H1 (cell line): ENCODE measurements around the gene NTN1. TPM values are rescaled to one million over a fixed set of nuclear protein-coding genes. Genes with fewer than 3 reads are reported as not detected.

Experiments
- CTCF ChIA-PET: fragments of 300-600 bp; sonication (Branson Sonifier 250); formaldehyde crosslinking; loops from one replicate; lab custom pipeline; 2021; ENCODE audit not compliant: partially characterized antibody; lab: Charles Lee
- POLR2A ChIA-PET: fragments of 300-600 bp; sonication (Branson Sonifier 250); formaldehyde crosslinking; loops from one replicate; lab custom pipeline; 2021; ENCODE audit warnings: inconsistent platforms; ENCODE audit not compliant: partially characterized antibody; lab: Charles Lee
- DNase-seq, 2 experiments: peaks; one replicate each; pipeline versions ENCODE4 v3.0.0 to v3.0.0-alpha.2; 2010 to 2022; ENCODE audit warnings: low spot score in 2 of 2, low read depth in 1 of 2, mixed read lengths in 1 of 2
- FAIRE-seq: peaks from 2 replicates; lab custom pipeline; 2011; peaks lifted over from hg19 to GRCh38; lab: Jason Lieb, UNC
- H2AFZ ChIP-seq: 2 replicates; pipeline ENCODE4 v1.8.1; 2012; ENCODE audit warnings: low read length, inconsistent platforms
- H2AK5ac ChIP-seq: 2 replicates; pipeline ENCODE4 v1.6.1; 2013; ENCODE audit warnings: low read depth, low read length
- H2BK120ac ChIP-seq: replicated peaks from 2 replicates; pipeline ENCODE3; 2013; ENCODE audit warnings: low read depth, low read length, inconsistent platforms
- H2BK12ac ChIP-seq: 2 replicates; pipeline ENCODE4 v1.6.1; 2013; ENCODE audit warnings: low read depth, low read length
- H2BK15ac ChIP-seq: 2 replicates; pipeline ENCODE4 v1.6.1; 2013; ENCODE audit warnings: low read length
- H2BK20ac ChIP-seq: 2 replicates; pipeline ENCODE4 v1.6.1; 2013; ENCODE audit warnings: low read length
- H2BK5ac ChIP-seq: 2 replicates; pipeline ENCODE4 v1.6.1; 2013; ENCODE audit warnings: low read depth, low read length
- H3K14ac ChIP-seq: 2 replicates; pipeline ENCODE4 v1.6.1; 2013; ENCODE audit warnings: inconsistent platforms; ENCODE audit not compliant: insufficient read length
- H3K18ac ChIP-seq: 2 replicates; pipeline ENCODE4 v1.6.1; 2013; ENCODE audit warnings: low read length; ENCODE audit errors: extremely low read depth
- H3K23ac ChIP-seq: 2 replicates; pipeline ENCODE4 v1.6.1; 2013; ENCODE audit warnings: inconsistent platforms; ENCODE audit not compliant: insufficient read length
- H3K23me2 ChIP-seq: 2 replicates; pipeline ENCODE4 v1.6.1; 2013; ENCODE audit warnings: low read depth, low read length
- H3K27ac ChIP-seq: 2 replicates; pipeline ENCODE4 v1.6.1; 2011; ENCODE audit warnings: low read depth, low read length, inconsistent platforms
- H3K27me3 ChIP-seq, 4 experiments: replicated peaks in 1 of 4; 1 replicate in 1 of 4; 2 replicates in 3 of 4; pipeline versions ENCODE4 v1.6.1 to v1.8.1; 2011 to 2013; ENCODE audit warnings: low read length in 3 of 4, mild to moderate bottlenecking in 3 of 4, inconsistent platforms in 2 of 4, mixed read lengths in 2 of 4, moderate library complexity in 1 of 4; ENCODE audit not compliant: control insufficient read depth in 3 of 4, insufficient read depth in 3 of 4; ENCODE audit errors: extremely low read depth in 1 of 4
- H3K36me3 ChIP-seq, 4 experiments: 2 replicates each; pipeline versions ENCODE4 v1.6.1 to v1.8.1; 2011 to 2013; ENCODE audit warnings: mild to moderate bottlenecking in 4 of 4, low read length in 3 of 4, moderate library complexity in 2 of 4, control low read depth in 1 of 4, inconsistent platforms in 1 of 4; ENCODE audit not compliant: insufficient read depth in 4 of 4, control insufficient read depth in 2 of 4
- H3K4ac ChIP-seq: replicated peaks from 2 replicates; pipeline ENCODE3; 2013; ENCODE audit warnings: low read length, low read depth, mixed read lengths, inconsistent platforms; ENCODE audit not compliant: insufficient read length
- H3K4me1 ChIP-seq, 4 experiments: replicated peaks in 1 of 4; 1 replicate in 1 of 4; 2 replicates in 3 of 4; pipeline versions ENCODE4 v1.6.1 to v1.8.1; 2011 to 2013; ENCODE audit warnings: low read length in 3 of 4, inconsistent platforms in 2 of 4, mixed read lengths in 1 of 4; ENCODE audit not compliant: insufficient read depth in 4 of 4, control insufficient read depth in 3 of 4
- H3K4me2 ChIP-seq, 2 experiments: 2 replicates each; pipeline versions ENCODE4 v1.6.1 to v1.8.1; 2011 to 2013; ENCODE audit warnings: low read depth in 2 of 2, low read length in 2 of 2, control low read depth in 1 of 2, inconsistent platforms in 1 of 2, mild to moderate bottlenecking in 1 of 2; ENCODE audit not compliant: insufficient read depth in 1 of 2
- H3K4me3 ChIP-seq, 4 experiments: fragments of 200-600, 300-600 bp in 1 of 4; sonication (generic), shearing (Covaris generic), sonication (Bioruptor Twin) in 1 of 4; 2 replicates each; pipeline versions ENCODE4 v1.5.1 to v1.8.1; 2011 to 2016; ENCODE audit warnings: low read length in 4 of 4, low read depth in 3 of 4, control low read depth in 2 of 4, inconsistent platforms in 2 of 4, mild to moderate bottlenecking in 2 of 4, mixed read lengths in 1 of 4, moderate library complexity in 1 of 4; ENCODE audit not compliant: insufficient read depth in 2 of 4; ENCODE audit errors: extremely low read depth in 1 of 4
- H3K56ac ChIP-seq: replicated peaks from 2 replicates; pipeline ENCODE3; 2013; ENCODE audit warnings: low read depth, mild to moderate bottlenecking, mixed read lengths, low read length, inconsistent platforms; ENCODE audit not compliant: insufficient read length
- H3K79me1 ChIP-seq: 2 replicates; pipeline ENCODE4 v1.6.1; 2013; ENCODE audit warnings: low read depth, low read length, control low read depth
- H3K79me2 ChIP-seq, 2 experiments: 2 replicates each; pipeline versions ENCODE4 v1.6.1 to v1.8.1; 2012 to 2013; ENCODE audit warnings: low read length in 2 of 2, mild to moderate bottlenecking in 2 of 2, inconsistent platforms in 1 of 2; ENCODE audit not compliant: insufficient read depth in 2 of 2, control insufficient read depth in 1 of 2
- H3K9ac ChIP-seq, 4 experiments: replicated peaks in 1 of 4; 1 replicate in 1 of 4; 2 replicates in 3 of 4; pipeline versions ENCODE4 v1.6.1 to v1.8.1; 2011 to 2013; ENCODE audit warnings: low read depth in 3 of 4, low read length in 3 of 4, control low read depth in 2 of 4, mild to moderate bottlenecking in 2 of 4, moderate library complexity in 2 of 4, inconsistent platforms in 1 of 4; ENCODE audit errors: extremely low read depth in 1 of 4
- H3K9me3 ChIP-seq, 2 experiments: 2 replicates each; pipeline versions ENCODE4 v1.6.1 to v1.8.1; 2012 to 2013; ENCODE audit warnings: mild to moderate bottlenecking in 2 of 2, moderate library complexity in 2 of 2, control low read depth in 1 of 2, inconsistent platforms in 1 of 2, low read depth in 1 of 2, low read length in 1 of 2, mixed read lengths in 1 of 2; ENCODE audit not compliant: insufficient read depth in 2 of 2
- H4K20me1 ChIP-seq, 2 experiments: replicated peaks in 1 of 2; 2 replicates each; pipeline versions ENCODE3 to v1.8.1; 2011 to 2013; ENCODE audit warnings: inconsistent platforms in 2 of 2, low read length in 2 of 2, mild to moderate bottlenecking in 1 of 2; ENCODE audit not compliant: insufficient read depth in 2 of 2, control insufficient read depth in 1 of 2
- H4K5ac ChIP-seq: 2 replicates; pipeline ENCODE4 v1.6.1; 2013; ENCODE audit warnings: low read length, low read depth, mixed read lengths, inconsistent platforms; ENCODE audit not compliant: insufficient read length
- H4K8ac ChIP-seq: 2 replicates; pipeline ENCODE4 v1.8.0; 2013; ENCODE audit warnings: mild to moderate bottlenecking, moderate library complexity, low read length, inconsistent platforms; ENCODE audit not compliant: insufficient read depth; ENCODE audit errors: extremely low read depth
- H4K91ac ChIP-seq: replicated peaks from 2 replicates; pipeline ENCODE3; 2013; ENCODE audit warnings: low read length, mixed read lengths, inconsistent platforms; ENCODE audit not compliant: insufficient read length
- BRCA1 ChIP-seq: IDR thresholded peaks from 2 replicates; pipeline ENCODE4 v1.6.1; 2012; ENCODE audit warnings: low read depth, low read length, improper control_type of control experiment
- CBX8 ChIP-seq: fragments of 300-800, 300-1000 bp; sonication (generic); IDR thresholded peaks from 2 replicates; pipeline ENCODE4 v1.7.1; 2016; ENCODE audit warnings: low read depth, low read length, borderline replicate concordance
- CHD2 ChIP-seq: IDR thresholded peaks from 2 replicates; pipeline ENCODE4 v1.6.1; 2012; ENCODE audit warnings: low read length, improper control_type of control experiment
- CTBP2 ChIP-seq: IDR thresholded peaks from 2 replicates; pipeline ENCODE4 v1.7.0; 2011; ENCODE audit warnings: borderline replicate concordance, mild to moderate bottlenecking, moderate library complexity, mixed read lengths, low read length; ENCODE audit not compliant: insufficient read depth, insufficient read length
- HDAC6 ChIP-seq: IDR thresholded peaks from one replicate; pipeline ENCODE4 v1.7.1; 2012; ENCODE audit warnings: low read depth, mild to moderate bottlenecking, inconsistent platforms, low read length, moderate library complexity
- KDM5A ChIP-seq: fragments of 200-600 bp; IDR thresholded peaks from 2 replicates; pipeline ENCODE4 v1.7.1; 2012; ENCODE audit warnings: mild to moderate bottlenecking, low read length, inconsistent platforms, mixed read lengths
- SAP30 ChIP-seq: fragments of 300-600 bp; sonication (generic); IDR thresholded peaks from 2 replicates; pipeline ENCODE4 v1.7.1; 2012; ENCODE audit warnings: low read length, moderate library complexity, mild to moderate bottlenecking, inconsistent platforms; ENCODE audit not compliant: insufficient read depth, insufficient replicate concordance
- SIX5 ChIP-seq: IDR thresholded peaks from 2 replicates; pipeline ENCODE4 v1.6.1; 2011; ENCODE audit warnings: mild to moderate bottlenecking, low read depth, low read length
- SP1 ChIP-seq: IDR thresholded peaks from 2 replicates; pipeline ENCODE4 v1.6.1; 2011; ENCODE audit warnings: low read depth, low read length
- SUZ12 ChIP-seq: fragments of 200-600 bp; sonication (generic); IDR thresholded peaks from 2 replicates; pipeline ENCODE4 v1.6.1; 2012; ENCODE audit warnings: mild to moderate bottlenecking, inconsistent platforms, low read length, moderate library complexity, mixed read lengths
- TAF1 ChIP-seq: IDR thresholded peaks from 2 replicates; pipeline ENCODE4 v1.6.1; 2011; ENCODE audit warnings: mild to moderate bottlenecking, low read depth, low read length
- WGBS, 2 experiments: shearing (Covaris generic) in 1 of 2; methylation state at CpG; one replicate each; pipeline versions ENCODE4 v1.1.6 to v1.1.7; 2013 to 2015; ENCODE audit warnings: low lambda C conversion rate in 2 of 2, mixed read lengths in 2 of 2, inconsistent platforms in 1 of 2, low coverage in 1 of 2, missing lambda C conversion rate in 1 of 2; ENCODE audit not compliant: insufficient replicate concordance in 2 of 2, insufficient coverage in 1 of 2, insufficient read length in 1 of 2; ENCODE audit errors: extremely low coverage in 1 of 2, missing lambda C conversion rate in 1 of 2; 5-methylcytosine and 5-hydroxymethylcytosine counted together
- polyA plus RNA-seq, 7 experiments: library from polyadenylated mRNA; depleted of rRNA in 3 of 7; stranded (reverse) in 5 of 7; unstranded in 2 of 7; fragments of >200 nt in 5 of 7; fragments of 200-250 nt in 2 of 7; gene quantifications; 1 replicate in 5 of 7; 2 replicates in 1 of 7; 4 replicates in 1 of 7; pipeline versions ENCODE4 v1.2.1 to v1.2.3, GENCODE V29; 2011 to 2013; ENCODE audit warnings: missing spikeins in 2 of 7, mixed read lengths in 2 of 7
- total RNA-seq: library from RNA; stranded (reverse); fragmentation: NEBNext Ultra II Directional; extraction: Animal tissue kit (Norgen Biotek cat#: 25700); gene quantifications from 2 replicates; pipeline ENCODE4 v1.2.1, GENCODE V29; 2021
- TF ChIP-seq, protein P1 (sequence below): IDR thresholded peaks from 2 replicates; pipeline ENCODE4 v1.6.1; 2012; ENCODE audit warnings: inconsistent platforms

NTN1 gene
- total and polyA plus RNA-seq, 2 of the 8 experiments (the other 6 are each of a cell fraction or from before 2014, with no cell fraction given) = 2.0 to 2.3 TPM

DNA sequence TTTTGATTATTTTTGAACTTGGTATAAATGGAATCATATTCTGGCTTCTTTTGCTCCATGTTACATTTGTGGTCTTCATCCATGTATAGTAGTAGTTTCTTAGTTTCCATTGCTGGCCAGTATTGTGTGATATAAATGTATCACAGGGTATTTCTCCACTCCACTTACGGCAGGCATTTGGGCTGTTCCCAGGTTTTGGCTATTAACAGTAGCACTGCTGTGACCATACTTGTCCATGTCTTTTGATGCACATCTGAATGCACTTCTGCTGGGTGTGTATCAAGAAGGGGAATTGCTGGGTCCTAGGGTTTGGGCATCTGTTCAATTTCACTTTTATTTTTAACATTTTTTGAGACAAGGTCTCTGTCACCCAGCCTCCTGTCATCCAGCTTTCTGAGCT lies 13.9 kb downstream of the NTN1 start:
- DNase-seq (no peak), FAIRE-seq (no peak)

More for the DNA sequence above, 13.9 kb downstream of the NTN1 start:
- Histone ChIP-seq H3K23ac (no peak overlapping the region), H3K4me2 (no peak overlapping the region), H2AFZ (no peak overlapping the region), H3K4me3 (no peak overlapping the region), H4K5ac (no peak overlapping the region), H2BK5ac (no peak overlapping the region), H3K27ac (no peak overlapping the region), H2BK15ac (no peak overlapping the region; the same call in 1 of the 2 replicates), H3K14ac (no peak overlapping the region), H3K9me3 (peaks cover 0 to 6% of the 10 kb centered on the region in 2 experiments; a peak in 2 of 4 replicates), H3K56ac (no peak overlapping the region), H2BK120ac (no peak overlapping the region), H4K20me1 (no peaks in the 10 kb centered on the region), H3K4me1 (no peaks in the 10 kb centered on the region), H4K91ac (no peak overlapping the region), H4K8ac (no peak overlapping the region), H3K27me3 (no peaks in the 10 kb centered on the region; a peak in 1 of 7 replicates), H3K18ac (no peak overlapping the region), H2AK5ac (no peak overlapping the region), H2BK20ac (no peak overlapping the region), H3K4ac (no peak overlapping the region), H3K79me2 (no peaks in the 10 kb centered on the region), H3K9ac (no peak overlapping the region), H3K23me2 (no peaks in the 10 kb centered on the region), H3K79me1 (no peaks in the 10 kb centered on the region), H2BK12ac (no peak overlapping the region), H3K36me3 (no peaks in the 10 kb centered on the region; a peak in 1 of 8 replicates)
- POLR2A ChIA-PET = interaction anchor here (2.6 kb wide), 1 partner anchor 9 kb away, joined by 11 read pairs; no protein-coding TSS in a partner anchor
- TF ChIP-seq, protein P1, sequence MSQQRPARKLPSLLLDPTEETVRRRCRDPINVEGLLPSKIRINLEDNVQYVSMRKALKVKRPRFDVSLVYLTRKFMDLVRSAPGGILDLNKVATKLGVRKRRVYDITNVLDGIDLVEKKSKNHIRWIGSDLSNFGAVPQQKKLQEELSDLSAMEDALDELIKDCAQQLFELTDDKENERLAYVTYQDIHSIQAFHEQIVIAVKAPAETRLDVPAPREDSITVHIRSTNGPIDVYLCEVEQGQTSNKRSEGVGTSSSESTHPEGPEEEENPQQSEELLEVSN = no peak
- TF ChIP-seq CHD2 = no peak
- no peak for TF ChIP-seq HDAC6
- TF ChIP-seq SIX5 = no peak
- TF ChIP-seq KDM5A = no peak
- no peak for TF ChIP-seq SAP30
- no peak for TF ChIP-seq SUZ12
- no peak for TF ChIP-seq CBX8
- no peak for TF ChIP-seq CTBP2
- TF ChIP-seq TAF1 = no peak
- TF ChIP-seq BRCA1 = no peak
- TF ChIP-seq SP1 = no peak
- CTCF ChIA-PET = no interaction called here
- WGBS, 2 experiments = 100% methylated on average over 1 of the region's 1 CpG; no CpG with 5 or more reads in 1 of the 2 experiments
